ENCODE data around the gene DAB2IP. TPM values are rescaled to one million over a fixed set of nuclear protein-coding genes. Genes with fewer than 3 reads are reported as not detected.

DAB2IP gene
- polyA plus RNA-seq, 1 donor from 2014 or later = not detected

GRCh38 chr9:121744002-121744686, 92.7 kb downstream of the DAB2IP start:
- no peak overlapping the region for H3K4me3 Mint-ChIP-seq
- no peak overlapping the region for H3K27ac Mint-ChIP-seq
- no peaks in the 10 kb centered on the region for H3K9me3 Mint-ChIP-seq
- peaks cover 0 to 1% (median 0%) of the 10 kb centered on the region in 3 donors for H3K4me1 Mint-ChIP-seq
- H3K27me3 Mint-ChIP-seq = no peaks in the 10 kb centered on the region
- no peaks in the 10 kb centered on the region for H3K36me3 Mint-ChIP-seq

- Mint-ChIP-seq H3K36me3 (no peaks in the 10 kb centered on the region), H3K4me1 (peaks cover 0 to 1% (median 0%) of the 10 kb centered on the region in 3 donors), H3K27ac (no peak overlapping the region), H3K27me3 (no peaks in the 10 kb centered on the region), H3K9me3 (no peaks in the 10 kb centered on the region), H3K4me3 (no peak overlapping the region)
These were observed 93.4 kb downstream of the DAB2IP start for GRCh38 chr9:121744687-121745395.

GRCh38 chr9:121745396-121745695, 93.9 kb downstream of the DAB2IP start:
- Mint-ChIP-seq H3K4me3 (no peak overlapping the region), H3K4me1 (peaks cover 0 to 1% (median 0%) of the 10 kb centered on the region in 3 donors), H3K36me3 (no peaks in the 10 kb centered on the region), H3K9me3 (no peaks in the 10 kb centered on the region), H3K27ac (no peak overlapping the region), H3K27me3 (no peaks in the 10 kb centered on the region)

GRCh38 chr9:121746411-121746810, 95.0 kb downstream of the DAB2IP start:
- Mint-ChIP-seq H3K36me3 (no peaks in the 10 kb centered on the region), H3K27me3 (no peaks in the 10 kb centered on the region), H3K4me3 (no peak overlapping the region), H3K4me1 (peaks cover 0 to 1% (median 0%) of the 10 kb centered on the region in 3 donors), H3K27ac (peak overlapping the region in 1 of 3 donors; percentile 80), H3K9me3 (no peaks in the 10 kb centered on the region)

GRCh38 chr9:121746866-121747265, 95.4 kb downstream of the DAB2IP start:
- peaks cover 0 to 1% (median 0%) of the 10 kb centered on the region in 3 donors for H3K4me1 Mint-ChIP-seq
- H3K27me3 Mint-ChIP-seq = no peaks in the 10 kb centered on the region
- H3K27ac Mint-ChIP-seq = peak overlapping the region in 1 of 3 donors; percentile 80
- H3K36me3 Mint-ChIP-seq = no peaks in the 10 kb centered on the region
- no peak overlapping the region for H3K4me3 Mint-ChIP-seq
- H3K9me3 Mint-ChIP-seq = no peaks in the 10 kb centered on the region

GRCh38 chr9:121748074-121748473, 96.6 kb downstream of the DAB2IP start:
- peaks cover 0 to 1% (median 0%) of the 10 kb centered on the region in 3 donors for H3K4me1 Mint-ChIP-seq
- no peak overlapping the region for H3K4me3 Mint-ChIP-seq
- no peak overlapping the region for H3K27ac Mint-ChIP-seq
- no peaks in the 10 kb centered on the region for H3K36me3 Mint-ChIP-seq
- H3K27me3 Mint-ChIP-seq = no peaks in the 10 kb centered on the region
- H3K9me3 Mint-ChIP-seq = no peaks in the 10 kb centered on the region

- peaks cover 0 to 1% (median 0%) of the 10 kb centered on the region in 3 donors for H3K4me1 Mint-ChIP-seq
- H3K36me3 Mint-ChIP-seq = no peaks in the 10 kb centered on the region
- H3K27ac Mint-ChIP-seq = no peak overlapping the region
- H3K9me3 Mint-ChIP-seq = no peaks in the 10 kb centered on the region
- H3K27me3 Mint-ChIP-seq = no peaks in the 10 kb centered on the region
- no peak overlapping the region for H3K4me3 Mint-ChIP-seq
These were observed 97.4 kb downstream of the DAB2IP start for GRCh38 chr9:121748727-121749423.

GRCh38 chr9:121749614-121750013, 98.2 kb downstream of the DAB2IP start:
- no peaks in the 10 kb centered on the region for H3K9me3 Mint-ChIP-seq
- H3K4me1 Mint-ChIP-seq = peaks cover 0 to 1% (median 0%) of the 10 kb centered on the region in 3 donors
- no peaks in the 10 kb centered on the region for H3K36me3 Mint-ChIP-seq
- H3K4me3 Mint-ChIP-seq = no peak overlapping the region
- H3K27ac Mint-ChIP-seq = no peak overlapping the region
- no peaks in the 10 kb centered on the region for H3K27me3 Mint-ChIP-seq

GRCh38 chr9:121750259-121750714, 98.9 kb downstream of the DAB2IP start:
- Mint-ChIP-seq H3K27ac (no peak overlapping the region), H3K27me3 (no peaks in the 10 kb centered on the region), H3K4me1 (peaks cover 0 to 1% (median 0%) of the 10 kb centered on the region in 3 donors), H3K9me3 (no peaks in the 10 kb centered on the region), H3K4me3 (no peak overlapping the region), H3K36me3 (no peaks in the 10 kb centered on the region)

- H3K36me3 Mint-ChIP-seq = no peaks in the 10 kb centered on the region
- no peak overlapping the region for H3K4me3 Mint-ChIP-seq
- H3K9me3 Mint-ChIP-seq = no peaks in the 10 kb centered on the region
- no peak overlapping the region for H3K27ac Mint-ChIP-seq
- peaks cover 0 to 1% (median 0%) of the 10 kb centered on the region in 3 donors for H3K4me1 Mint-ChIP-seq
- no peaks in the 10 kb centered on the region for H3K27me3 Mint-ChIP-seq
These were observed 99.5 kb downstream of the DAB2IP start for GRCh38 chr9:121750715-121751623.

- no peak overlapping the region for H3K4me3 Mint-ChIP-seq
- H3K27me3 Mint-ChIP-seq = no peaks in the 10 kb centered on the region
- no peaks in the 10 kb centered on the region for H3K36me3 Mint-ChIP-seq
- H3K9me3 Mint-ChIP-seq = no peaks in the 10 kb centered on the region
- no peak overlapping the region for H3K27ac Mint-ChIP-seq
- H3K4me1 Mint-ChIP-seq = no peaks in the 10 kb centered on the region
These were observed 100.4 kb downstream of the DAB2IP start for GRCh38 chr9:121751686-121752445.

GRCh38 chr9:121752929-121753328, 101.5 kb downstream of the DAB2IP start:
- Mint-ChIP-seq H3K9me3 (no peaks in the 10 kb centered on the region), H3K4me3 (no peak overlapping the region), H3K36me3 (no peaks in the 10 kb centered on the region), H3K4me1 (no peaks in the 10 kb centered on the region), H3K27me3 (no peaks in the 10 kb centered on the region), H3K27ac (no peak overlapping the region)

GRCh38 chr9:121753802-121754654, 102.6 kb downstream of the DAB2IP start:
- Mint-ChIP-seq H3K27ac (no peak overlapping the region), H3K4me3 (no peak overlapping the region), H3K27me3 (no peaks in the 10 kb centered on the region), H3K9me3 (no peaks in the 10 kb centered on the region), H3K36me3 (no peaks in the 10 kb centered on the region), H3K4me1 (no peaks in the 10 kb centered on the region)

All from IgD-negative memory B cell (primary cell).